ENCODE measurements around the gene WDFY1.

- no peak for TF ChIP-seq CTCF (conservative IDR thresholded peaks at IDR 0.05; ENCODE audit: low read depth in 2 of 2)
- TF ChIP-seq POLR2AphosphoS5 (IDR thresholded peaks at IDR 0.05; ENCODE audit: low read depth) = no peak
- no peak for TF ChIP-seq CREB1 (CRISPR knock-in tag; IDR thresholded peaks at IDR 0.05; ENCODE audit: low read depth)
- TF ChIP-seq EZH2 (IDR thresholded peaks at IDR 0.05; ENCODE audit: low read depth, unreplicated experiment) = no peak
- TF ChIP-seq REST (IDR thresholded peaks at IDR 0.05; ENCODE audit: unreplicated experiment) = no peak
- TF ChIP-seq JUNB (IDR thresholded peaks at IDR 0.05; ENCODE audit: unreplicated experiment) = no peak
These were observed 90.4 kb downstream of the WDFY1 start for GRCh38 chr2:223854741-223855140.

Measured in GM23338 (cell line).